K562 (cell line): Measurements from ENCODE around the gene MCM6. TPM values are rescaled to one million over a fixed set of nuclear protein-coding genes. Genes with fewer than 3 reads are reported as not detected.

Experiments used
- ATAC-seq: fragments of 200-7000 bp; cut with Tn5 transposase; 3 replicates; pipeline ENCODE4 v1.9.1; 2020; ENCODE audit warnings: moderate library complexity
- BruUV-seq: library from RNA; stranded (reverse); fragments of 400-500 nt; replicated peaks from 2 replicates; lab custom pipeline; 2021; lab: Mats Ljungman, UMichigan
- CTCF ChIA-PET: fragments of 300-600 bp; formaldehyde crosslinking; extraction: SDS; loops from one replicate; lab custom pipeline; 2021; ENCODE audit warnings: low intra/inter-chr PET ratio; lab: Yijun Ruan, JAX
- POLR2A ChIA-PET: fragments of 300-600, 350-650 bp; sonication (Branson Sonifier 250); formaldehyde crosslinking; extraction: SDS; loops from one replicate; lab custom pipeline; 2021; ENCODE audit warnings: antibody characterized with exemption, inconsistent platforms; lab: Yijun Ruan, JAX
- DNase-seq, 4 experiments: peaks; one replicate each; pipeline versions ENCODE4 v3.0.0 to v3.0.0-alpha.2; 2011 to 2018; ENCODE audit warnings: low spot score in 3 of 4, mixed read lengths in 3 of 4; ENCODE audit errors: extremely low read depth in 1 of 4
- FAIRE-seq: peaks from 2 replicates; lab custom pipeline; 2011; peaks lifted over from hg19 to GRCh38; lab: Jason Lieb, UNC
- H2AFZ ChIP-seq: 2 replicates; pipeline ENCODE4 v1.6.0; 2011; ENCODE audit warnings: low read depth, low read length, control low read depth, inconsistent platforms
- H3K27ac ChIP-seq: fragments of 200-600 bp; 3 replicates; pipeline ENCODE4 v1.8.0; 2011; ENCODE audit warnings: low read depth, mild to moderate bottlenecking, control low read depth, inconsistent platforms, low read length, moderate library complexity, mixed read lengths; ENCODE audit errors: extremely low read depth
- H3K27me3 ChIP-seq, 2 experiments: fragments of 300-600 bp in 1 of 2; 2 replicates in 1 of 2; 3 replicates in 1 of 2; pipeline versions ENCODE4 v1.6.0 to v1.8.0; 2011; ENCODE audit warnings: inconsistent platforms in 2 of 2, low read length in 2 of 2, mild to moderate bottlenecking in 1 of 2, mixed read lengths in 1 of 2, moderate library complexity in 1 of 2; ENCODE audit not compliant: control insufficient read depth in 2 of 2, insufficient read depth in 2 of 2
- H3K36me3 ChIP-seq: fragments of 300-600 bp; 3 replicates; pipeline ENCODE4 v1.8.0; 2011; ENCODE audit warnings: mild to moderate bottlenecking, low read length, inconsistent platforms; ENCODE audit not compliant: control insufficient read depth, insufficient read depth
- H3K4me1 ChIP-seq, 2 experiments: fragments of 200-600 bp in 1 of 2; replicated peaks in 1 of 2; 2 replicates in 1 of 2; 3 replicates in 1 of 2; pipeline versions ENCODE4 v1.5.1 to v1.8.0; 2011; ENCODE audit warnings: inconsistent platforms in 2 of 2, low read length in 2 of 2, mild to moderate bottlenecking in 1 of 2, mixed read lengths in 1 of 2, moderate library complexity in 1 of 2; ENCODE audit not compliant: control insufficient read depth in 2 of 2, insufficient read depth in 2 of 2
- H3K4me2 ChIP-seq: 2 replicates; pipeline ENCODE4 v1.6.1; 2011; ENCODE audit warnings: low read length, control low read depth, inconsistent platforms, mixed read lengths; ENCODE audit not compliant: insufficient read depth
- H3K4me3 ChIP-seq: fragments of 200-600 bp; sonication (generic), shearing (Covaris generic); 2 replicates; pipeline ENCODE4 v1.5.1; 2016; ENCODE audit warnings: control low read depth, inconsistent platforms
- H3K79me2 ChIP-seq: fragments of 200-600 bp; 3 replicates; pipeline ENCODE4 v1.8.0; 2011; ENCODE audit warnings: low read length, inconsistent platforms; ENCODE audit not compliant: control insufficient read depth, insufficient read depth
- H3K9ac ChIP-seq, 2 experiments: 2 replicates each; pipeline versions ENCODE4 v1.6.0 to v1.6.1; 2011; ENCODE audit warnings: low read depth in 2 of 2, low read length in 2 of 2, control low read depth in 1 of 2, inconsistent platforms in 1 of 2, mild to moderate bottlenecking in 1 of 2, mixed read lengths in 1 of 2; ENCODE audit not compliant: insufficient read depth in 1 of 2
- H3K9me1 ChIP-seq: one replicate; pipeline ENCODE4 v1.6.0; 2011; ENCODE audit warnings: inconsistent platforms, mild to moderate bottlenecking, low read length, moderate library complexity; ENCODE audit not compliant: control insufficient read depth, insufficient read depth
- H3K9me3 ChIP-seq: replicated peaks from 2 replicates; pipeline ENCODE4 v1.5.1; 2011; ENCODE audit warnings: low read depth, low read length, inconsistent platforms; ENCODE audit not compliant: control insufficient read depth, insufficient read depth
- H4K20me1 ChIP-seq: replicated peaks from 2 replicates; pipeline ENCODE4 v1.6.1; 2011; ENCODE audit warnings: low read length, inconsistent platforms, mixed read lengths; ENCODE audit not compliant: control insufficient read depth, insufficient read depth
- ATF3 ChIP-seq, 2 experiments: fragments of 450-650 bp in 1 of 2; sonication (generic) in 1 of 2; formaldehyde crosslinking in 1 of 2; IDR thresholded peaks in 1 of 2; conservative IDR thresholded peaks in 1 of 2; 2 replicates each; pipeline versions ENCODE4 v1.6.1 to v1.8.1; 2016 to 2023; ENCODE audit warnings: mild to moderate bottlenecking in 2 of 2, moderate library complexity in 2 of 2, inconsistent platforms in 1 of 2, missing genetic modification reagents in 1 of 2
- CEBPG ChIP-seq, 3 experiments: fragments of 200-800 bp in 1 of 3; sonication (Bioruptor generic) in 1 of 3; sonication (generic) in 1 of 3; formaldehyde crosslinking in 1 of 3; IDR thresholded peaks in 2 of 3; conservative IDR thresholded peaks in 1 of 3; 2 replicates each; pipeline versions ENCODE4 v1.6.1 to v1.8.0; 2016 to 2022; ENCODE audit warnings: missing compliant biosample characterization in 2 of 3, missing genetic modification characterization in 2 of 3, mild to moderate bottlenecking in 1 of 3, missing genetic modification reagents in 1 of 3
- NFE2L1 ChIP-seq: fragments of 450-650 bp; IDR thresholded peaks from 2 replicates; pipeline ENCODE4 v1.6.1; 2016; ENCODE audit warnings: missing genetic modification characterization, low read depth, mild to moderate bottlenecking, missing compliant biosample characterization, moderate library complexity, borderline replicate concordance
- in situ Hi-C: fragments of 300-500 bp; cut with MboI; formaldehyde crosslinking; loops from 4 replicates; pipeline ENCODE4 v1.15.0; 2018; ENCODE audit warnings: inconsistent platforms, mixed read lengths
- intact Hi-C: fragments of 100-400 bp; cut with micrococcal nuclease; formaldehyde crosslinking; loops from 2 replicates; pipeline ENCODE4 v1.14.2; 2022
- polyA plus RNA-seq, 8 experiments: library from polyadenylated mRNA; depleted of rRNA in 4 of 8; stranded (reverse) in 5 of 8; unstranded in 3 of 8; fragments of >200 nt; fragmentation: Nextera tagmentation in 2 of 8; fragmentation: Illumina TruSeq in 1 of 8; extraction: Ambion mirVana in 2 of 8; extraction: Trizol in 1 of 8; gene quantifications; 2 replicates each; pipeline versions ENCODE4 v1.2.1 to v1.2.3, GENCODE V29; 2011 to 2014; ENCODE audit warnings: inconsistent platforms in 1 of 8, missing spikeins in 1 of 8
- total RNA-seq, 7 experiments: library from RNA; depleted of rRNA in 6 of 7; stranded (reverse); fragments of >200 nt in 6 of 7; fragmentation: Illumina TruSeq in 2 of 7; extraction: Trizol in 2 of 7; gene quantifications; 2 replicates each; pipeline versions ENCODE4 v1.2.1 to v1.2.3, GENCODE V29; 2011 to 2021; ENCODE audit warnings: low replicate concordance in 1 of 7

MCM6 gene
- total and polyA plus RNA-seq, 9 of the 15 experiments (the other 6 are each of a cell fraction or from before 2014, with no cell fraction given) = 42.6 to 133 (median 82.4) TPM

- POLR2A ChIA-PET = interaction anchor here (0.6 to 1.4 kb wide), 2 partner anchors 8 to 12 kb away, joined by 3 to 5 read pairs; no protein-coding TSS in a partner anchor
- in situ Hi-C loops = no loop called here
These were observed 29.4 kb upstream of the MCM6 start for GRCh38 chr2:135905679-135906078.

More at GRCh38 chr2:135905679-135906078, 29.4 kb upstream of the MCM6 start:
- no TSS peak for BruUV-seq
- DNase-seq (no peak), FAIRE-seq (no peak), ATAC-seq (no peak)
- H3K4me3 ChIP-seq = no peak overlapping the region
- no peaks in the 10 kb centered on the region for H4K20me1 ChIP-seq
- H3K9ac ChIP-seq = no peak overlapping the region
- H3K27ac ChIP-seq = no peak overlapping the region
- H3K9me1 ChIP-seq = no peaks in the 10 kb centered on the region
- H3K27me3 ChIP-seq = no peaks in the 10 kb centered on the region
- no peak overlapping the region for H2AFZ ChIP-seq
- CTCF ChIA-PET = no interaction called here
- H3K4me2 ChIP-seq = no peak overlapping the region
- intact Hi-C loops = no loop called here
- peaks cover 36% of the 10 kb centered on the region for H3K36me3 ChIP-seq
- TF ChIP-seq ATF3 (IDR thresholded peaks at IDR 0.05) (peak; percentile 19; the same call in 1 of the 2 replicates), ATF3 (CRISPR knock-in tag; conservative IDR thresholded peaks at IDR 0.05) (no peak), NFE2L1 (tag) (no peak), CEBPG (CRISPR knock-in tag; IDR thresholded peaks at IDR 0.05) (no peak), CEBPG (tag; conservative IDR thresholded peaks at IDR 0.05 in 1 of 2, IDR thresholded peaks at IDR 0.05 in 1 of 2) (peak in 1 of 2 experiments; percentile 29; a peak in 1 of 4 replicates)
- TF ChIP-seq, all 486 proteins: peak for 2
- Histone ChIP-seq H3K4me1 (peaks cover 0 to 6% of the 10 kb centered on the region in 2 experiments; a peak in 2 of 5 replicates), H3K79me2 (no peaks in the 10 kb centered on the region), H3K9me3 (no peaks in the 10 kb centered on the region)
